HepG2 (cell line): Measurements from ENCODE around the gene LATS2. TPM values are rescaled to one million over a fixed set of nuclear protein-coding genes. Genes with fewer than 3 reads are reported as not detected.

ENCODE experiments used
- ATF1 ChIP-seq: IDR thresholded peaks from 2 replicates; pipeline ENCODE4 v1.6.1; 2016; ENCODE audit warnings: mild to moderate bottlenecking, control low read depth
- ATRX ChIP-seq: sonication (generic); formaldehyde crosslinking; IDR thresholded peaks from 2 replicates; pipeline ENCODE4 v1.4.0; 2020; ENCODE audit warnings: missing genetic modification reagents, borderline replicate concordance
- ELF3 ChIP-seq: IDR thresholded peaks from 2 replicates; pipeline ENCODE4 v1.6.1; 2016; ENCODE audit warnings: missing genetic modification reagents, missing compliant biosample characterization
- FOXP1 ChIP-seq, 2 experiments: fragments of 450-650 bp in 1 of 2; IDR thresholded peaks; 2 replicates each; pipeline ENCODE4 v1.6.1; 2017 to 2018; ENCODE audit warnings: antibody characterized with exemption in 1 of 2
- GATAD2A ChIP-seq: IDR thresholded peaks from 2 replicates; pipeline ENCODE4 v1.6.1; 2016
- JUNB ChIP-seq: sonication (generic); formaldehyde crosslinking; IDR thresholded peaks from 2 replicates; pipeline ENCODE4 v1.8.0; 2022; ENCODE audit warnings: missing genetic modification reagents, mild to moderate bottlenecking, borderline replicate concordance
- KAT7 ChIP-seq: IDR thresholded peaks from 2 replicates; pipeline ENCODE4 v1.6.1; 2018; ENCODE audit warnings: borderline replicate concordance, missing compliant biosample characterization
- MED1 ChIP-seq: sonication (generic); formaldehyde crosslinking; IDR thresholded peaks from 2 replicates; pipeline ENCODE4 v1.4.0; 2020; ENCODE audit warnings: missing genetic modification reagents
- NCOR1 ChIP-seq: fragments of 200-600 bp; sonication (generic); IDR thresholded peaks from 2 replicates; pipeline ENCODE4 v1.7.0; 2017; ENCODE audit warnings: antibody characterized with exemption, low read length, borderline replicate concordance
- NONO ChIP-seq, 2 experiments: fragments of 450-650 bp in 1 of 2; sonication (generic) in 1 of 2; formaldehyde crosslinking in 1 of 2; IDR thresholded peaks in 1 of 2; conservative IDR thresholded peaks in 1 of 2; 2 replicates each; pipeline versions ENCODE4 v1.6.1 to v1.8.0; 2017 to 2022; ENCODE audit warnings: mild to moderate bottlenecking in 1 of 2, missing genetic modification reagents in 1 of 2, moderate library complexity in 1 of 2
- RCOR2 ChIP-seq: IDR thresholded peaks from 2 replicates; pipeline ENCODE4 v1.6.1; 2016; ENCODE audit warnings: missing biosample characterization, missing genetic modification reagents
- RXRB ChIP-seq: IDR thresholded peaks from 2 replicates; pipeline ENCODE4 v1.6.1; 2016; ENCODE audit warnings: borderline replicate concordance, missing genetic modification reagents, missing compliant biosample characterization
- SALL1 ChIP-seq: sonication (generic); formaldehyde crosslinking; IDR thresholded peaks from 2 replicates; pipeline ENCODE4 v1.8.0; 2022; ENCODE audit warnings: mild to moderate bottlenecking, missing genetic modification reagents
- SOX6 ChIP-seq, 2 experiments: fragments of 450-650 bp in 1 of 2; sonication (generic) in 1 of 2; formaldehyde crosslinking in 1 of 2; IDR thresholded peaks; 2 replicates each; pipeline versions ENCODE4 v1.4.0 to v1.6.1; 2017 to 2020; ENCODE audit warnings: antibody characterized with exemption in 1 of 2, mild to moderate bottlenecking in 1 of 2, missing genetic modification reagents in 1 of 2
- TBX3 ChIP-seq: fragments of 450-650 bp; IDR thresholded peaks from 2 replicates; pipeline ENCODE4 v1.6.1; 2017; ENCODE audit warnings: antibody characterized with exemption, mild to moderate bottlenecking, inconsistent platforms, borderline replicate concordance
- ZC3H13 ChIP-seq: sonication (generic); formaldehyde crosslinking; IDR thresholded peaks from 2 replicates; pipeline ENCODE4 v1.8.1; 2023; ENCODE audit warnings: mild to moderate bottlenecking, missing genetic modification reagents, moderate library complexity
- ZNF850 ChIP-seq: sonication (generic); formaldehyde crosslinking; conservative IDR thresholded peaks from 2 replicates; pipeline ENCODE4 v1.9.0; 2021; ENCODE audit warnings: mild to moderate bottlenecking, missing genetic modification reagents
- polyA plus RNA-seq, 8 experiments: library from polyadenylated mRNA; depleted of rRNA in 3 of 8; stranded (reverse) in 7 of 8; unstranded in 1 of 8; fragments of >200 nt; fragmentation: Illumina TruSeq in 4 of 8; extraction: Trizol in 4 of 8; gene quantifications; 2 replicates each; pipeline versions ENCODE4 v1.2.1 to v1.2.3, GENCODE V29; 2011 to 2016; ENCODE audit warnings: low read depth in 4 of 8, missing spikeins in 1 of 8, mixed read lengths in 1 of 8; ENCODE audit not compliant: insufficient read depth in 1 of 8
- total RNA-seq, 5 experiments: library from RNA; depleted of rRNA; stranded (reverse); fragments of >200 nt; fragmentation: Illumina TruSeq; extraction: Trizol; gene quantifications; 2 replicates each; pipeline ENCODE4 v1.2.3, GENCODE V29; 2016; ENCODE audit warnings: low read depth in 1 of 5
- TF ChIP-seq, protein P1 (sequence below): sonication (generic); formaldehyde crosslinking; IDR thresholded peaks from 2 replicates; pipeline ENCODE4 v1.4.0; 2020; ENCODE audit warnings: missing genetic modification reagents
- TF ChIP-seq, protein P2 (sequence below): IDR thresholded peaks from 2 replicates; pipeline ENCODE4 v1.6.1; 2016
- TF ChIP-seq, protein P3 (sequence below): sonication (generic); formaldehyde crosslinking; IDR thresholded peaks from 2 replicates; pipeline ENCODE4 v1.4.0; 2020; ENCODE audit warnings: mild to moderate bottlenecking, missing genetic modification reagents
- TF ChIP-seq, protein P4 (sequence below): IDR thresholded peaks from 2 replicates; pipeline ENCODE4 v1.6.1; 2018; ENCODE audit warnings: missing genetic modification reagents, mild to moderate bottlenecking, missing compliant biosample characterization

LATS2 gene
- total and polyA plus RNA-seq, 2 of the 13 experiments (the other 11 are each of a cell fraction or from before 2014, with no cell fraction given): 7.3 to 8.5 TPM

DNA sequence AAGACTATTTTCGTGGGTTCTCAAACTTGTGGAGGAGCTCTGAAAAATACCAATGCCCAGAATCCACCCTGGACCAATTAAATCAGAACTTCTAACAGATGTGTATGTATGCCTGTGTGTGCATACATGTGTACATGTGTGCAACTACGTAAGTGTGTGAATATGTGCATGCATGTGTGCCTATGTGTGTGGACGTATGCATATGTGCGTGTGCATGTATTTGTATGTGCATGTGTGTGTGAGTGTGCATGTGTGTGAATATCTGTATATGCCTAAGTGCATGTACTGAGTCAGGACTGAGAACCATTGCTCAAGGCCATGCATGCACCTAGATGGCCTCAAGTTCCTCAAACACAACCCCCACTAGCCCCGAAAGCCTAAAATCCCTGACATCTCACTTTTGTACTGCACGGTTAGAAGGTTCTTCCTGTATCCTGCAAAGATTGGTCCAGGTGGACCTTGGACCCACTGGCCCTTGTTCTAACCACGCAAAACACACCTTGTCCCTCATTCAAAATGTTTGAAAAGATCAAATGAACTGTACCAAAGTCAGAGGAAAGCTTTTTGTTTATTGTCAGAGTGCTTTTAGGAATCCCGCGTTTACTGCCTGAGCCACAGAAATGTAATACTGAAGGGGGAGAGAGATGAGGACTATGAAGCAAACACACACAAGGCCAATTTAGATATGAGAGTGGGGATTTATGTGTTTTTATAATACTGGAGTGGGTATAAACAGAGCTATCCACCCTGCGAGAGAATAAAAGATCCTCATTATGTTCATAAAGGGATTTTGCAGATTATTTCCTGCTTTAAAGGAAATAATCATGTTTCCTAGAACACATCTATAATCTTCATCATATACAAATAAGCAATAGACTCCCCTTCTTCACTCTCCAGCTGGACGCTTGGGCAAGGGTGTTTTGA, 39.1 kb downstream of the LATS2 start (continued):
- TF ChIP-seq, protein P1, sequence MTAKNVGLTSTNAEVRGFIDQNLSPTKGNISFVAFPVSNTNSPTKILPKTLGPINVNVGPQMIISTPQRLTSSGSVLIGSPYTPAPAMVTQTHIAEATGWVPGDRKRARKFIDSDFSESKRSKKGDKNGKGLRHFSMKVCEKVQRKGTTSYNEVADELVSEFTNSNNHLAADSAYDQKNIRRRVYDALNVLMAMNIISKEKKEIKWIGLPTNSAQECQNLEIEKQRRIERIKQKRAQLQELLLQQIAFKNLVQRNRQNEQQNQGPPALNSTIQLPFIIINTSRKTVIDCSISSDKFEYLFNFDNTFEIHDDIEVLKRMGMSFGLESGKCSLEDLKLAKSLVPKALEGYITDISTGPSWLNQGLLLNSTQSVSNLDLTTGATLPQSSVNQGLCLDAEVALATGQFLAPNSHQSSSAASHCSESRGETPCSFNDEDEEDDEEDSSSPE (CRISPR knock-in tag): 0 out of 2 replicates have a peak, but pooled peaks have one; percentile 33
- 0 out of 2 replicates have a peak, but pooled peaks have one; percentile 16 for TF ChIP-seq KAT7
- 0 out of 2 replicates have a peak, but pooled peaks have one; percentile 5 for TF ChIP-seq ATF1
- no peak for TF ChIP-seq ZC3H13 (CRISPR knock-in tag)
- TF ChIP-seq, protein P2, sequence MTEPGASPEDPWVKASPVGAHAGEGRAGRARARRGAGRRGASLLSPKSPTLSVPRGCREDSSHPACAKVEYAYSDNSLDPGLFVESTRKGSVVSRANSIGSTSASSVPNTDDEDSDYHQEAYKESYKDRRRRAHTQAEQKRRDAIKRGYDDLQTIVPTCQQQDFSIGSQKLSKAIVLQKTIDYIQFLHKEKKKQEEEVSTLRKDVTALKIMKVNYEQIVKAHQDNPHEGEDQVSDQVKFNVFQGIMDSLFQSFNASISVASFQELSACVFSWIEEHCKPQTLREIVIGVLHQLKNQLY (CRISPR knock-in tag): 0 out of 2 replicates have a peak, but pooled peaks have one; percentile 28
- peak; percentile 53 for TF ChIP-seq MED1 (CRISPR knock-in tag)
- TF ChIP-seq JUNB (CRISPR knock-in tag): 0 out of 2 replicates have a peak, but pooled peaks have one; percentile 19
- TF ChIP-seq ATRX (CRISPR knock-in tag): no peak
- peak; percentile 41; the same call in 1 of the 2 replicates for TF ChIP-seq RXRB (CRISPR knock-in tag)
- TF ChIP-seq ELF3: peak; percentile 39; the same call in 1 of the 2 replicates
- TF ChIP-seq SALL1: peak; percentile 68
- peak; percentile 69; the same call in 1 of the 2 replicates for TF ChIP-seq NCOR1
- TF ChIP-seq TBX3: 0 out of 2 replicates have a peak, but pooled peaks have one; percentile 4
- TF ChIP-seq SOX6 (IDR thresholded peaks at IDR 0.05): no peak
- peak; percentile 77 for TF ChIP-seq SOX6 (CRISPR knock-in tag; IDR thresholded peaks at IDR 0.05)
- TF ChIP-seq, protein P3, sequence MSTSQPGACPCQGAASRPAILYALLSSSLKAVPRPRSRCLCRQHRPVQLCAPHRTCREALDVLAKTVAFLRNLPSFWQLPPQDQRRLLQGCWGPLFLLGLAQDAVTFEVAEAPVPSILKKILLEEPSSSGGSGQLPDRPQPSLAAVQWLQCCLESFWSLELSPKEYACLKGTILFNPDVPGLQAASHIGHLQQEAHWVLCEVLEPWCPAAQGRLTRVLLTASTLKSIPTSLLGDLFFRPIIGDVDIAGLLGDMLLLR (CRISPR knock-in tag): no peak
- peak; percentile 51; the same call in 1 of the 2 replicates for TF ChIP-seq RCOR2
- no peak for TF ChIP-seq FOXP1 (IDR thresholded peaks at IDR 0.05)
- peak; percentile 78 for TF ChIP-seq FOXP1 (CRISPR knock-in tag; IDR thresholded peaks at IDR 0.05)
- peak; percentile 68; the same call in 1 of the 2 replicates for TF ChIP-seq GATAD2A (CRISPR knock-in tag)
- no peak for TF ChIP-seq NONO (IDR thresholded peaks at IDR 0.05)
- TF ChIP-seq NONO (CRISPR knock-in tag; conservative IDR thresholded peaks at IDR 0.05): peak; percentile 46; the same call in 1 of the 2 replicates
- TF ChIP-seq, protein P4, sequence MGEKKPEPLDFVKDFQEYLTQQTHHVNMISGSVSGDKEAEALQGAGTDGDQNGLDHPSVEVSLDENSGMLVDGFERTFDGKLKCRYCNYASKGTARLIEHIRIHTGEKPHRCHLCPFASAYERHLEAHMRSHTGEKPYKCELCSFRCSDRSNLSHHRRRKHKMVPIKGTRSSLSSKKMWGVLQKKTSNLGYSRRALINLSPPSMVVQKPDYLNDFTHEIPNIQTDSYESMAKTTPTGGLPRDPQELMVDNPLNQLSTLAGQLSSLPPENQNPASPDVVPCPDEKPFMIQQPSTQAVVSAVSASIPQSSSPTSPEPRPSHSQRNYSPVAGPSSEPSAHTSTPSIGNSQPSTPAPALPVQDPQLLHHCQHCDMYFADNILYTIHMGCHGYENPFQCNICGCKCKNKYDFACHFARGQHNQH (CRISPR knock-in tag): 0 out of 2 replicates have a peak, but pooled peaks have one; percentile 12
- no peak for TF ChIP-seq ZNF850 (CRISPR knock-in tag)
